HepG2 (cell line): ENCODE measurements around the gene KRT12. TPM values are rescaled to one million over a fixed set of nuclear protein-coding genes. Genes with fewer than 3 reads are reported as not detected.

Source experiments
- ERF ChIP-seq: IDR thresholded peaks from 2 replicates; pipeline ENCODE4 v1.6.1; 2018; ENCODE audit warnings: missing biosample characterization, missing genetic modification reagents
- FUBP1 ChIP-seq: sonication (generic); formaldehyde crosslinking; IDR thresholded peaks from 2 replicates; pipeline ENCODE4 v1.5.1; 2020; ENCODE audit warnings: missing genetic modification reagents, mild to moderate bottlenecking, borderline replicate concordance
- MBD4 ChIP-seq: IDR thresholded peaks from 2 replicates; pipeline ENCODE4 v1.6.1; 2012; ENCODE audit warnings: low read length, inconsistent platforms, borderline replicate concordance
- MXD4 ChIP-seq: IDR thresholded peaks from 2 replicates; pipeline ENCODE4 v1.6.1; 2016; ENCODE audit warnings: mild to moderate bottlenecking, missing biosample characterization, missing genetic modification reagents
- NCOR1 ChIP-seq: fragments of 200-600 bp; sonication (generic); IDR thresholded peaks from 2 replicates; pipeline ENCODE4 v1.7.0; 2017; ENCODE audit warnings: antibody characterized with exemption, low read length, borderline replicate concordance
- PATZ1 ChIP-seq: sonication (generic); formaldehyde crosslinking; IDR thresholded peaks from 2 replicates; pipeline ENCODE4 v1.4.0; 2020; ENCODE audit warnings: missing genetic modification reagents
- SALL1 ChIP-seq: sonication (generic); formaldehyde crosslinking; IDR thresholded peaks from 2 replicates; pipeline ENCODE4 v1.8.0; 2022; ENCODE audit warnings: mild to moderate bottlenecking, missing genetic modification reagents
- SRSF4 ChIP-seq: fragments of 200-400 bp; formaldehyde crosslinking; IDR thresholded peaks from one replicate; pipeline ENCODE4 v1.6.1; 2018; ENCODE audit warnings: mild to moderate bottlenecking, low read depth, low read length, moderate library complexity; ENCODE audit not compliant: poor library complexity, severe bottlenecking
- ZFP90 ChIP-seq: sonication (generic); formaldehyde crosslinking; IDR thresholded peaks from 2 replicates; pipeline ENCODE4 v1.8.0; 2022; ENCODE audit warnings: missing genetic modification reagents, mild to moderate bottlenecking, inconsistent platforms, borderline replicate concordance
- ZNF143 ChIP-seq: sonication (generic); formaldehyde crosslinking; IDR thresholded peaks from 2 replicates; pipeline ENCODE4 v1.4.0; 2020; ENCODE audit warnings: missing genetic modification reagents
- ZNF256 ChIP-seq: sonication (generic); formaldehyde crosslinking; conservative IDR thresholded peaks from 2 replicates; pipeline ENCODE4 v1.4.0; 2020; ENCODE audit warnings: missing genetic modification reagents
- ZNF33B ChIP-seq: sonication (generic); formaldehyde crosslinking; IDR thresholded peaks from 2 replicates; pipeline ENCODE4 v1.5.1; 2020; ENCODE audit warnings: mild to moderate bottlenecking, missing genetic modification reagents
- ZNF770 ChIP-seq: sonication (generic); formaldehyde crosslinking; IDR thresholded peaks from 2 replicates; pipeline ENCODE4 v1.5.0; 2020; ENCODE audit warnings: mild to moderate bottlenecking, missing genetic modification reagents
- ZSCAN22 ChIP-seq: sonication (generic); formaldehyde crosslinking; IDR thresholded peaks from 2 replicates; pipeline ENCODE4 v1.4.0; 2020; ENCODE audit warnings: mild to moderate bottlenecking, missing genetic modification reagents
- polyA plus RNA-seq, 8 experiments: library from polyadenylated mRNA; depleted of rRNA in 3 of 8; stranded (reverse) in 7 of 8; unstranded in 1 of 8; fragments of >200 nt; fragmentation: Illumina TruSeq in 4 of 8; extraction: Trizol in 4 of 8; gene quantifications; 2 replicates each; pipeline versions ENCODE4 v1.2.1 to v1.2.3, GENCODE V29; 2011 to 2016; ENCODE audit warnings: low read depth in 4 of 8, missing spikeins in 1 of 8, mixed read lengths in 1 of 8; ENCODE audit not compliant: insufficient read depth in 1 of 8
- total RNA-seq, 5 experiments: library from RNA; depleted of rRNA; stranded (reverse); fragments of >200 nt; fragmentation: Illumina TruSeq; extraction: Trizol; gene quantifications; 2 replicates each; pipeline ENCODE4 v1.2.3, GENCODE V29; 2016; ENCODE audit warnings: low read depth in 1 of 5
- TF ChIP-seq, protein P1 (sequence below): sonication (generic); formaldehyde crosslinking; IDR thresholded peaks from 2 replicates; pipeline ENCODE4 v1.4.0; 2020; ENCODE audit warnings: missing genetic modification reagents

The KRT12 gene
- total and polyA plus RNA-seq, 2 of the 13 experiments (the other 11 are each of a cell fraction or from before 2014, with no cell fraction given), result 0.07 to 0.09 TPM

GRCh38 chr17:40901981-40902474 is 35.0 kb upstream of the KRT12 start (continued):
- TF ChIP-seq ZNF770 (CRISPR knock-in tag) (no peak), SALL1 (CRISPR knock-in tag) (peak; percentile 76; the same call in 1 of the 2 replicates), ZNF33B (CRISPR knock-in tag) (no peak), ZNF256 (CRISPR knock-in tag) (no peak), ZSCAN22 (CRISPR knock-in tag) (no peak), NCOR1 (peak; percentile 93), ERF (0 out of 2 replicates have a peak, but pooled peaks have one; percentile 62), ZFP90 (CRISPR knock-in tag) (no peak), ZNF143 (CRISPR knock-in tag) (no peak), SRSF4 (no peak), FUBP1 (CRISPR knock-in tag) (no peak), MBD4 (no peak; the same call in 1 of the 2 replicates), PATZ1 (CRISPR knock-in tag) (peak; percentile 88), MXD4 (CRISPR knock-in tag) (peak; percentile 36; the same call in 1 of the 2 replicates)
- TF ChIP-seq, protein P1, sequence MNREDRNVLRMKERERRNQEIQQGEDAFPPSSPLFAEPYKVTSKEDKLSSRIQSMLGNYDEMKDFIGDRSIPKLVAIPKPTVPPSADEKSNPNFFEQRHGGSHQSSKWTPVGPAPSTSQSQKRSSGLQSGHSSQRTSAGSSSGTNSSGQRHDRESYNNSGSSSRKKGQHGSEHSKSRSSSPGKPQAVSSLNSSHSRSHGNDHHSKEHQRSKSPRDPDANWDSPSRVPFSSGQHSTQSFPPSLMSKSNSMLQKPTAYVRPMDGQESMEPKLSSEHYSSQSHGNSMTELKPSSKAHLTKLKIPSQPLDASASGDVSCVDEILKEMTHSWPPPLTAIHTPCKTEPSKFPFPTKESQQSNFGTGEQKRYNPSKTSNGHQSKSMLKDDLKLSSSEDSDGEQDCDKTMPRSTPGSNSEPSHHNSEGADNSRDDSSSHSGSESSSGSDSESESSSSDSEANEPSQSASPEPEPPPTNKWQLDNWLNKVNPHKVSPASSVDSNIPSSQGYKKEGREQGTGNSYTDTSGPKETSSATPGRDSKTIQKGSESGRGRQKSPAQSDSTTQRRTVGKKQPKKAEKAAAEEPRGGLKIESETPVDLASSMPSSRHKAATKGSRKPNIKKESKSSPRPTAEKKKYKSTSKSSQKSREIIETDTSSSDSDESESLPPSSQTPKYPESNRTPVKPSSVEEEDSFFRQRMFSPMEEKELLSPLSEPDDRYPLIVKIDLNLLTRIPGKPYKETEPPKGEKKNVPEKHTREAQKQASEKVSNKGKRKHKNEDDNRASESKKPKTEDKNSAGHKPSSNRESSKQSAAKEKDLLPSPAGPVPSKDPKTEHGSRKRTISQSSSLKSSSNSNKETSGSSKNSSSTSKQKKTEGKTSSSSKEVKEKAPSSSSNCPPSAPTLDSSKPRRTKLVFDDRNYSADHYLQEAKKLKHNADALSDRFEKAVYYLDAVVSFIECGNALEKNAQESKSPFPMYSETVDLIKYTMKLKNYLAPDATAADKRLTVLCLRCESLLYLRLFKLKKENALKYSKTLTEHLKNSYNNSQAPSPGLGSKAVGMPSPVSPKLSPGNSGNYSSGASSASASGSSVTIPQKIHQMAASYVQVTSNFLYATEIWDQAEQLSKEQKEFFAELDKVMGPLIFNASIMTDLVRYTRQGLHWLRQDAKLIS, result no peak
